AG09309 (cell line): ENCODE data around the gene HOXD4.
A peak's percentile ranks its signal among the peaks of the same experiment; 100 is the strongest.

Experiments
- DNase-seq: peaks from one replicate; pipeline ENCODE4 v3.0.0-alpha.2; 2010; ENCODE audit warnings: low read depth
- H3K4me3 ChIP-seq: 2 replicates; pipeline ENCODE4 v1.5.1; 2011; ENCODE audit warnings: mild to moderate bottlenecking, low read depth, low read length, moderate library complexity; ENCODE audit not compliant: control insufficient read depth
- TF ChIP-seq, protein P1 (sequence below): IDR thresholded peaks from 2 replicates; pipeline ENCODE4 v1.5.1; 2011; ENCODE audit warnings: mild to moderate bottlenecking, low read depth, low read length, inconsistent platforms; ENCODE audit not compliant: insufficient read depth, control insufficient read depth; ENCODE audit errors: missing control alignments

Gene HOXD4

GRCh38 chr2:176132205-176133171, 18.9 kb upstream of the HOXD4 start:
- TF ChIP-seq, protein P1, sequence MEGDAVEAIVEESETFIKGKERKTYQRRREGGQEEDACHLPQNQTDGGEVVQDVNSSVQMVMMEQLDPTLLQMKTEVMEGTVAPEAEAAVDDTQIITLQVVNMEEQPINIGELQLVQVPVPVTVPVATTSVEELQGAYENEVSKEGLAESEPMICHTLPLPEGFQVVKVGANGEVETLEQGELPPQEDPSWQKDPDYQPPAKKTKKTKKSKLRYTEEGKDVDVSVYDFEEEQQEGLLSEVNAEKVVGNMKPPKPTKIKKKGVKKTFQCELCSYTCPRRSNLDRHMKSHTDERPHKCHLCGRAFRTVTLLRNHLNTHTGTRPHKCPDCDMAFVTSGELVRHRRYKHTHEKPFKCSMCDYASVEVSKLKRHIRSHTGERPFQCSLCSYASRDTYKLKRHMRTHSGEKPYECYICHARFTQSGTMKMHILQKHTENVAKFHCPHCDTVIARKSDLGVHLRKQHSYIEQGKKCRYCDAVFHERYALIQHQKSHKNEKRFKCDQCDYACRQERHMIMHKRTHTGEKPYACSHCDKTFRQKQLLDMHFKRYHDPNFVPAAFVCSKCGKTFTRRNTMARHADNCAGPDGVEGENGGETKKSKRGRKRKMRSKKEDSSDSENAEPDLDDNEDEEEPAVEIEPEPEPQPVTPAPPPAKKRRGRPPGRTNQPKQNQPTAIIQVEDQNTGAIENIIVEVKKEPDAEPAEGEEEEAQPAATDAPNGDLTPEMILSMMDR: no peak
- no peak for DNase-seq
- no peak overlapping the region for H3K4me3 ChIP-seq

- DNase-seq: no peak
- no peak overlapping the region for H3K4me3 ChIP-seq
Measured at GRCh38 chr2:176133389-176133788, 18.0 kb upstream of the HOXD4 start.

DNA sequence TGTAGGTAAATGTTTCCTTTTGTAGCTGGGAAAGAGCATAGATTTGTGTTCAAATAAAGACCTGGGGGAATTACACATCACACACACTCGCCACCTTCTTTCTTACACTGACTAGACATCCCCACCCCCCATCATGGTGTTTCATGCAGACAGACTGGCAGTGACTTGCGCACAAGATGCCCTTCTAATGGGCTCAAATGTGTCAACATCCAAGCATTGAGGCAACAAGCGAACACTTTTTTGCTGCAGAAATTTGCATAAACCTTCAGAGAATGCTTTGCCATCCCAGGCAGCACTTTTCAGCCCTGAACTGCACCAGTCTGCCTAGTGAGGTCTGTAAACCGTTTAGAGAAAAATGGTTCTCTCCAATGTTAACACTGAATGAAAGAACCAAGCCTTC, 17.3 kb upstream of the HOXD4 start:
- TF ChIP-seq, protein P1: no peak
- DNase-seq: no peak
- H3K4me3 ChIP-seq: no peak overlapping the region

More at GRCh38 chr2:176133389-176133788, 18.0 kb upstream of the HOXD4 start:
- TF ChIP-seq, protein P1: no peak

GRCh38 chr2:176135035-176135440, 16.3 kb upstream of the HOXD4 start:
- TF ChIP-seq, protein P1: no peak
- no peak for DNase-seq
- no peak overlapping the region for H3K4me3 ChIP-seq

DNA sequence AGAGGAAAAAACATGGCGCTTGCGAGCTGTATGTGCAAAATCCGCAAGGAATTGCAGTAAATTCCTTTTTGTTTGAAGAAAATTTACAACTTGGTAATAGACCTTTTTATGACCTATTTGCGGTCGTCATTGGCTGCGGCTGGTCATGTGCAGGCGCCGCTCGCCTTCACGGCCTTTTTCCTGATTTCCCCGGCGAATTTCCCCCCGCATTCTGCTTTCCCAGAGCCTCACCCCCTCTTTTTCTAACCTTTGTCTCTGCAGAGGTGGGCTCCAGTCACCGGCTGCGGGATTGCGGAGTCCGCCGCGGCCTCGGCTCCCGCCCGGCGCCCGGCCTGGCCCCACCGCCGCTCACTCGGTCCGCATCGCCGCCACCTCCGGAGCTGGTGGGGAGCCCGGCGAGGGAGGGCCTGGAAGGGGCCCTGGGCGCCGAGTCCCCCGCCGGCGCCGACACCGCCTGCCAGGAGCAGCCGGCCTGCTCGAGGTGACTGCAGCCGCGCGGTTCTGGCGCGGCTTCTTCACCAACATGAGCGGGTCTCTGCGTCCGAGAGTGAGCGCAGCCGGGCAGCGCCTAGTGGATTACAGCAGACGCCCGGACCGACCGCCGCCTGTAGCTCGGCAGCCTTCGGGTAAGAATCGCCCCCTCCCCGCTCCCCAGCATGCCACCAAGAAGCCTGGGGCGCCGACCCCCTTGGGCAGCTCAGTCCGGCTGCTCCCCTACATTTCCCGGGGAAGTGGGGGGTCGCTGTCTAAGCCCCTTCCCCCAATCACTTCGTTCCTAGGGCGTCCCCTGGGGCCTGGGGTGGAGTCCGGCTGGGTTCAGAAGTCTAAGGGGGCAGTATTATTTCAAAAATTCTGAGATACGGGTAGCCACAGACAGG, 14.7 kb upstream of the HOXD4 start:
- TF ChIP-seq, protein P1: peak; percentile 10
- peak overlapping the region; percentile 69 for H3K4me3 ChIP-seq
- no peak for DNase-seq

GRCh38 chr2:176137252-176137580, 14.1 kb upstream of the HOXD4 start:
- no peak for DNase-seq
- H3K4me3 ChIP-seq: peak overlapping the region; percentile 69
- TF ChIP-seq, protein P1: no peak
